OCI-LY7 (cell line): ENCODE results near the gene CLDN4.

Experiments used
- CTCF ChIP-seq: fragments of 200-600 bp; sonication (generic); conservative IDR thresholded peaks from 2 replicates; pipeline ENCODE4 v1.5.1; 2014; ENCODE audit warnings: mild to moderate bottlenecking, antibody characterized with exemption, low read length, moderate library complexity, mixed read lengths
- EZH2phosphoT487 ChIP-seq: fragments of 200-600 bp; sonication (generic); IDR thresholded peaks from 2 replicates; pipeline ENCODE4 v1.6.1; 2018; ENCODE audit warnings: low read depth, borderline replicate concordance, mild to moderate bottlenecking, mixed run types, antibody characterized with exemption, low read length, moderate library complexity, mixed read lengths

GRCh38 chr7:73802459-73802858, 28.3 kb upstream of the CLDN4 start:
- TF ChIP-seq CTCF = no peak
- TF ChIP-seq EZH2phosphoT487 = no peak
